Bronchial epithelial cell (primary cell): ENCODE data around the gene ZMIZ2. TPM values are rescaled to one million over a fixed set of nuclear protein-coding genes. Genes with fewer than 3 reads are reported as not detected.
"Not testable (repeated sequence)": the region's sequence is repeated elsewhere in the genome, so short reads cannot be mapped to it uniquely, and the experiment has no call there.

ENCODE experiments used
- DNase-seq: peaks from one replicate; pipeline ENCODE4 v3.0.0-alpha.2; 2010; ENCODE audit warnings: low read depth
- FAIRE-seq: peaks from 2 replicates; lab custom pipeline; 2011; peaks lifted over from hg19 to GRCh38; lab: Jason Lieb, UNC
- H3K27me3 ChIP-seq: 2 replicates; pipeline ENCODE4 v1.5.1; 2011; ENCODE audit warnings: low read length; ENCODE audit not compliant: control insufficient read depth, insufficient read depth
- H3K36me3 ChIP-seq: 2 replicates; pipeline ENCODE4 v1.5.1; 2011; ENCODE audit warnings: low read length; ENCODE audit not compliant: control insufficient read depth, insufficient read depth
- H3K4me3 ChIP-seq: 2 replicates; pipeline ENCODE4 v1.5.1; 2011; ENCODE audit warnings: mild to moderate bottlenecking, low read depth, low read length, control low read depth
- total RNA-seq: library from RNA; depleted of rRNA; stranded (reverse); fragments of >200 nt; gene quantifications from 2 replicates; pipeline ENCODE4 v1.2.1, GENCODE V29; 2014
- TF ChIP-seq, protein P1 (sequence below): IDR thresholded peaks from 2 replicates; pipeline ENCODE4 v1.5.1; 2011; ENCODE audit warnings: mild to moderate bottlenecking, moderate library complexity, low read length, control low read depth, inconsistent platforms; ENCODE audit not compliant: insufficient read depth, severe bottlenecking

Gene ZMIZ2
- total RNA-seq, 1 donor from 2014 or later: 5.5 TPM

DNA sequence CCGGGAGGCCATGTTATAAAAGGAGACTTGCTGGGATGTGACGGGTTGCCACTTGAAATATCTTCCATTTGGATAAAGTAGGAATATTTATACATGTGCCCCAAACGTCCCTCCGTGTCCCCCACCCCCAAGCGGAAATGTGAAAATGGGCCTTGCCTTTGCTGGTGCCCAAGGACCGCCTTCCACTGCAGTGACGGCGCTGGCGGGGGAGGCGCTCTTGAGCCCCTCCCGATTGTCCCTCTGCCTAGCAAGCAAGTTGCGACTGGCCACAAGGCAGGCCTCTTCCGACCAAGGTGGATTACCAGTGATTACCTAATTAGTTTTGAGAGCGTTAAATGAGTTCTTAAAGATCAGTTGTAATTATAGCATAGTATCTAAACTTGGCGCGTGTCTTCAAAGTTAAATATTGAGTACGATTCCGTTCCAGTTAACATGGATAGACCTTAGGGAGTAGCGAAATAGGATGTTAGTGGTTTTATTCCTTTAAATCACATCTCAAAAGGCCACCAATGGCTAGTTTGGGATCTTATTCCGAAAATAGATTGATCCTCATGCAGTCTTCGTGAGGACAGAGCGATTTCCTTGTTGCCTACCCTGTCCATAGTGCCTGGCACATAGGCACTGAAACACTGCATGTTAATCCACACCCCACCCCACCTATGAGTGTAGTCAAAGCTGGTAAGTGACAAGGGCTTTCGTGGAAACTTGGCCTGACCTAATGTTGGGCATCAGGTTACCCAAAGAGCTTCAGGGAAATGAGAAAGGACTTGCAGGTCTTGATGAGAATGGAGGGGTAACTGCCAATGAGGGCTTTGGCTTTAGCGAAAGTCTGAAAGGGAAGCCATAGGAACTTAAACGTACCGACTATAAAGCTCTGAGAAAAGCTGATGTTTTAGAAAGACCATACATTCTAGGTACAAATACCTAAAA is 48.9 kb downstream of the ZMIZ2 start:
- TF ChIP-seq, protein P1, sequence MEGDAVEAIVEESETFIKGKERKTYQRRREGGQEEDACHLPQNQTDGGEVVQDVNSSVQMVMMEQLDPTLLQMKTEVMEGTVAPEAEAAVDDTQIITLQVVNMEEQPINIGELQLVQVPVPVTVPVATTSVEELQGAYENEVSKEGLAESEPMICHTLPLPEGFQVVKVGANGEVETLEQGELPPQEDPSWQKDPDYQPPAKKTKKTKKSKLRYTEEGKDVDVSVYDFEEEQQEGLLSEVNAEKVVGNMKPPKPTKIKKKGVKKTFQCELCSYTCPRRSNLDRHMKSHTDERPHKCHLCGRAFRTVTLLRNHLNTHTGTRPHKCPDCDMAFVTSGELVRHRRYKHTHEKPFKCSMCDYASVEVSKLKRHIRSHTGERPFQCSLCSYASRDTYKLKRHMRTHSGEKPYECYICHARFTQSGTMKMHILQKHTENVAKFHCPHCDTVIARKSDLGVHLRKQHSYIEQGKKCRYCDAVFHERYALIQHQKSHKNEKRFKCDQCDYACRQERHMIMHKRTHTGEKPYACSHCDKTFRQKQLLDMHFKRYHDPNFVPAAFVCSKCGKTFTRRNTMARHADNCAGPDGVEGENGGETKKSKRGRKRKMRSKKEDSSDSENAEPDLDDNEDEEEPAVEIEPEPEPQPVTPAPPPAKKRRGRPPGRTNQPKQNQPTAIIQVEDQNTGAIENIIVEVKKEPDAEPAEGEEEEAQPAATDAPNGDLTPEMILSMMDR: peak; percentile 49
- peak overlapping the region; percentile 91 for H3K4me3 ChIP-seq
- no peaks in the 10 kb centered on the region for H3K27me3 ChIP-seq
- peaks cover 21% of the 10 kb centered on the region for H3K36me3 ChIP-seq
- FAIRE-seq (no peak), DNase-seq (peak; percentile 89)

DNA sequence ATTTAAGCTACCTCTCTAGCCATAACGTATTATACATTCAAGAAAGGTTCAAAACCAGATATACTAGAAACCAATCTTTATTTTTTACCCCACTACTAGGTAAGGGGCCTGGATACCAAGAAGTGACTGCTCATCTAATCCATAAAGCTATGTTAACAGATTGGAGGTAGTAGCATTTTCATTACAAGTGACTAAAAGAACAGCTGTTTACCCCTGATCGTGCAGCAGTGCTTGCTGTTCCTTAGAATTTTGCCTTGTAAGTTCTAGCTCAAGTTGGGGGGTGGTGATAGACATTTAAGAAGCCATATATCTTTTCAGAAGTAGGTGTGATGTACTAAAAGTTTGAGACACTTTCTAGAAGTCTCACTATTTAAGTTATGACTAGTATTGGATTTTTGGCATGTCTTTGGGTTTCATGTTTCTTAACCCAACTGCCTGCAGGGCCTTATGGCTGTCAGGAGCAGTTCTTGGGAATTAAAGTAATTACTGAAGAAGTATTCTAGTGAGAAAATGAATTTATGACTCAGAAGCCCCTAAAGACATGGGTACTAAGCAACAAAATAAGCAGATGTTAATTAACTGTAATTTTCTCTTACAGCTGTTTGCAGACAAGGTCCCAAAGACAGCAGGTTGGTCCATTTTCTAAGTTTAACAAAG is 50.1 kb downstream of the ZMIZ2 start:
- TF ChIP-seq, protein P1: no peak
- peaks cover 23% of the 10 kb centered on the region for H3K36me3 ChIP-seq
- FAIRE-seq (no peak), DNase-seq (no peak)
- H3K27me3 ChIP-seq: no peaks in the 10 kb centered on the region
- H3K4me3 ChIP-seq: no peak overlapping the region

DNA sequence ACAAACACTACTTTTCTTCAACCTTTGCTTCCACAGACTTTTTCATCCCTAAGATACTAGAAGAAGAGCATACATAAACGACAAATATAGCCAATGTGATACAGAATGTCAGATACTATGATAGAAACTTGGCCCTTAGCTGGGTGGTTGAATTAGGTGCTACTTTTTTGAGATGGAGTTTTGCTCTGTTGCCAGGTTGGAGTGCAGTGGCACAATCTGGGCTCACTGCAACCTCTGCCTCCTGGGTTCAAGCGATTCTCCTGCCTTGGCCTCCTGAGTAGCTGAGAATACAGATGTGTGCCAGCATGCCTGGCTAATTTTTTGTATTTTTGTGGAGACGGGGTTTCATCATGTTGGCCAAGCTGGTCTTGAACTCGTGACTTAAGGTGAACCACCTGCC is 51.3 kb downstream of the ZMIZ2 start:
- no peak for DNase-seq
- Histone ChIP-seq H3K4me3 (no peak overlapping the region), H3K27me3 (no peaks in the 10 kb centered on the region), H3K36me3 (peaks cover 23% of the 10 kb centered on the region)
- no peak for FAIRE-seq
- TF ChIP-seq, protein P1: no peak

DNA sequence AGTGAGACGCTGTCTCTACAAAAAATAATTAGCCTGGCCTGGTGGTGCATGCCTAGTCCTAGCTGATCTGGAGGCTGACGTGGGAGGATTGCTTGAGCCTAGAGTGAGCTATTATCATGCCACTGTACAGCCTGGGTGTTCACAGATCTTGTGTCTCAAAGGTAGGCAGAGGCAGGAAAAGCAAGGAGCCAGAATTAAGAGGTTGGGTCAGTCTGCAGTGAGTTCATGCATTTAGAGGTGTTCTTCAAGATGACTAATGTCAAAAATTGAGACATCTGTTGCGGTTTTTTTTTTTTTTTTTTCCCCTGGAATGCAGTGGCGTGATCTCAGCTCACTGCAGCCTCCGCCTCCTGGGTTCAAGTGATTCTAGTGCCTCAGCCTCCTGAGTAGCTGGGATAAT is 53.2 kb downstream of the ZMIZ2 start:
- Histone ChIP-seq H3K27me3 (no peaks in the 10 kb centered on the region), H3K36me3 (peaks cover 23% of the 10 kb centered on the region), H3K4me3 (no peak overlapping the region)
- FAIRE-seq (no peak), DNase-seq (peak; percentile 70)
- TF ChIP-seq, protein P1: no peak

DNA sequence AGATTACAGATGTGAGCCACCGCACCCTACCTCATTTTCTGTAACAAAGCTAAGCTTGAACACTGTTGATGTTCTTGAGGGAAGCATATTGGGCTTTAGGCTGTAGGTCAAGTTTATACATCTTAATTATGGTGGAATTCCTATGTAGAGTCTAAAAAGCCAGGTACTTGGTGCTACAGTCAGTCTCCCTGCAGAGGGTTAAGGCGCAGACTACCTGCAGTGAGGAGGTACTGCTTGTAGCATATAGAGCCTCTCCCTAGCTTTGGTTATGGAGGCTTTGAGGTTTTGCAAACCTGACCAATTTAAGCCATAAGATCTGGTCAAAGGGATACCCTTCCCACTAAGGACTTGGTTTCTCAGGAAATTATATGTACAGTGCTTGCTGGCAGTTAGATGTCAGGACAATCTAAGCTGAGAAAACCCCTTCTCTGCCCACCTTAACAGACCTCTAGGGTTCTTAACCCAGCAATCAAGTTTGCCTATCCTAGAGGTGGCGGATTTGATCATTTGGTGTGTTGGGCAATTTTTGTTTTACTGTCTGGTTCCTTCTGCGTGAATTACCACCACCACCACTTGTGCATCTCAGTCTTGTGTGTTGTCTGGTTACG is 53.9 kb downstream of the ZMIZ2 start:
- FAIRE-seq: no peak
- H3K4me3 ChIP-seq: no peak overlapping the region
- TF ChIP-seq, protein P1: no peak
- H3K27me3 ChIP-seq: no peaks in the 10 kb centered on the region
- no peak for DNase-seq
- H3K36me3 ChIP-seq: peaks cover 23% of the 10 kb centered on the region

DNA sequence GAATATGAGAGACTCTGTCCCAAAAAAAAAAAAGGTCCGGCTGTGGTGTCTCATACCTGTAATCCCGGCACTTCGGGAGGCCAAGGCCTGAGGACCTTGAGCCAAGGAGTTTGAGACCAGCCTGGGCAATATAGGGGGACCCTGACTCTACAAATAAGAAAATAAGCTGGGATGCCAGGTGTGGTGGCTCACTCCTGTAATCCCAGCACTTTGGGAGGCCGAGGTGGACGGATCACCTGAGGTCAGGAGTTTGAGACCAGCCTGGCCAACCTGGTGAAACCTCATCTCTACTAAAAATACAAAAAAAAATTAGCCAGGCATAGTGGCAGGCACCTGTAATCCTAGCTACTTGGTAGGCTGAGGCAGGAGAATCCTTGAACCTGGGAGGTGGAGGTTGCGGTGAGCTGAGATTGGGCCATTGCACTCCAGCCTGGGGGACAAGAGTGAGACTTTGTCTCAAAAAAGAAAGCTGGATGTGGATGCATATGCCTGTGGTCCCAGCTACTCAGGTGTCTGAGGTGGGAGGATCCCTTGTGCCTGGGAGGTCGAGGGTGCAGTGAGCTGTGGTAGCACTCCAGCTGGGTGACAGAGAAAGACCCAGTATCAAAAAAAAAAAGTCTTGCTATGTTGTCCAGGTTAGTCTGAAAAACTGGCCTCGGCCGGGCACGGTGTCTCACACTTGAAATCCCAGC is 55.3 kb downstream of the ZMIZ2 start:
- not testable (repeated sequence) for H3K4me3 ChIP-seq, H3K27me3 ChIP-seq, DNase-seq, FAIRE-seq
- H3K36me3 ChIP-seq: peaks cover 18% of the 10 kb centered on the region
